ENCODE results near the gene ZNF688. TPM values are rescaled to one million over a fixed set of nuclear protein-coding genes. Genes with fewer than 3 reads are reported as not detected.
A peak's percentile ranks its signal among the peaks of the same experiment; 100 is the strongest.

The ZNF688 gene
- total and polyA plus RNA-seq, 9 of the 15 experiments (the other 6 are each of a cell fraction or from before 2014, with no cell fraction given): 0.48 to 12.9 (median 4.5) TPM

DNA sequence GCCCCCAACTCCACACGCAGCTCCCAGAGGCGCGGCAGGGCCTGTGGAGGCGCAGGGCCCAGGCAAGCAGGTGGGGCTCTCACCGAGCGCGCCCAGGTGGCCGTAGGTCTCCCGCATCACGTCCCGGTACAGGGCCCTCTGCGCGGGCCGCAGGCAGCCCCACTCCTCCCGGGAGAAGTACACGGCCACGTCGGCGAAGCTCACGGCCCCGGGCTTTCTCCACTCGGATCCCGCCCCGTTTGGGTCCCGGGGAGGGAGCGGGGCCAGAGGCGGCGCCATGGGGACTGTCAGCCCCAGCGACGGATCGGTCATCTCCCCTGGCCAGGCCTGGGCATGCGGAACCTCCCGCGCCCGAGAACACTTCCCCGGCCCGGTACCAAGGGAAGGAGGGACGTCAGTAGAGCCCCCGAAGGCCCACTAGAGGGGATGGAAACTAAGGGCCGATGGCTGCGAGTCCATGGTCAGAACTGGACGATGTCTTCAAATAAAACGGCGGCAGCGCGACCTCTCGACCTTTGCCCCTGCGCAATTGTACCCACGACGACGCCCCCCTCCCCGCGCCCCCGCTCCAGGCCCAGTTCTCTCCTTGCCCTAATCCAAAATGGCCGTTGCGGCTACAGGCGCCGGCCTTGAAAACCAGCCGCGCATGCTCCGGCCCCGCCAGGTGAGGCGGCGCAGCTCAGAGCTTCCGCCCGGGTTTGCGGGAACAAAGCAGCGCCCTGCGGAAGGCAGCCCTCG, 37.0 kb downstream of the ZNF688 start, which contains the start of gene ZNF747 (continued):
- TF ChIP-seq, protein P1, sequence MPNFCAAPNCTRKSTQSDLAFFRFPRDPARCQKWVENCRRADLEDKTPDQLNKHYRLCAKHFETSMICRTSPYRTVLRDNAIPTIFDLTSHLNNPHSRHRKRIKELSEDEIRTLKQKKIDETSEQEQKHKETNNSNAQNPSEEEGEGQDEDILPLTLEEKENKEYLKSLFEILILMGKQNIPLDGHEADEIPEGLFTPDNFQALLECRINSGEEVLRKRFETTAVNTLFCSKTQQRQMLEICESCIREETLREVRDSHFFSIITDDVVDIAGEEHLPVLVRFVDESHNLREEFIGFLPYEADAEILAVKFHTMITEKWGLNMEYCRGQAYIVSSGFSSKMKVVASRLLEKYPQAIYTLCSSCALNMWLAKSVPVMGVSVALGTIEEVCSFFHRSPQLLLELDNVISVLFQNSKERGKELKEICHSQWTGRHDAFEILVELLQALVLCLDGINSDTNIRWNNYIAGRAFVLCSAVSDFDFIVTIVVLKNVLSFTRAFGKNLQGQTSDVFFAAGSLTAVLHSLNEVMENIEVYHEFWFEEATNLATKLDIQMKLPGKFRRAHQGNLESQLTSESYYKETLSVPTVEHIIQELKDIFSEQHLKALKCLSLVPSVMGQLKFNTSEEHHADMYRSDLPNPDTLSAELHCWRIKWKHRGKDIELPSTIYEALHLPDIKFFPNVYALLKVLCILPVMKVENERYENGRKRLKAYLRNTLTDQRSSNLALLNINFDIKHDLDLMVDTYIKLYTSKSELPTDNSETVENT (CRISPR knock-in tag; IDR thresholded peaks at IDR 0.05): peak; percentile 47; the same call in 1 of the 2 replicates
- TF ChIP-seq ZC3H8 (IDR thresholded peaks at IDR 0.05): no peak
- TF ChIP-seq ZBTB17 (CRISPR knock-in tag; IDR thresholded peaks at IDR 0.05): peak; percentile 97
- TF ChIP-seq, protein P2, sequence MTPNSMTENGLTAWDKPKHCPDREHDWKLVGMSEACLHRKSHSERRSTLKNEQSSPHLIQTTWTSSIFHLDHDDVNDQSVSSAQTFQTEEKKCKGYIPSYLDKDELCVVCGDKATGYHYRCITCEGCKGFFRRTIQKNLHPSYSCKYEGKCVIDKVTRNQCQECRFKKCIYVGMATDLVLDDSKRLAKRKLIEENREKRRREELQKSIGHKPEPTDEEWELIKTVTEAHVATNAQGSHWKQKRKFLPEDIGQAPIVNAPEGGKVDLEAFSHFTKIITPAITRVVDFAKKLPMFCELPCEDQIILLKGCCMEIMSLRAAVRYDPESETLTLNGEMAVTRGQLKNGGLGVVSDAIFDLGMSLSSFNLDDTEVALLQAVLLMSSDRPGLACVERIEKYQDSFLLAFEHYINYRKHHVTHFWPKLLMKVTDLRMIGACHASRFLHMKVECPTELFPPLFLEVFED (CRISPR knock-in tag; conservative IDR thresholded peaks at IDR 0.05): no peak
- TF ChIP-seq STAG1 (CRISPR knock-in tag; IDR thresholded peaks at IDR 0.05; ENCODE audit: borderline replicate concordance): no peak
- no peak for TF ChIP-seq BACH1 (tag; IDR thresholded peaks at IDR 0.05)
- TF ChIP-seq CBFA2T3 (IDR thresholded peaks at IDR 0.05): no peak
- TF ChIP-seq ZBTB1 (CRISPR knock-in tag; IDR thresholded peaks at IDR 0.05; ENCODE audit: borderline replicate concordance, low read depth): peak; percentile 37; the same call in 1 of the 2 replicates
- 0 out of 4 replicates have a peak, but pooled peaks of 1 of the 2 experiments have one; percentile 5 for TF ChIP-seq RAD21 (CRISPR knock-in tag; conservative IDR thresholded peaks at IDR 0.05 in 1 of 2, IDR thresholded peaks at IDR 0.05 in 1 of 2)
- no peak for TF ChIP-seq PML (IDR thresholded peaks at IDR 0.05; ENCODE audit: low read length)
- peak; percentile 29; the same call in 1 of the 2 replicates for TF ChIP-seq ZNF263 (CRISPR knock-in tag; IDR thresholded peaks at IDR 0.05; ENCODE audit: borderline replicate concordance)
- peak; percentile 67 for TF ChIP-seq RBM22 (IDR thresholded peaks at IDR 0.05; ENCODE audit: low read depth, low read length, poor library complexity, severe bottlenecking)
- TF ChIP-seq, protein P3, sequence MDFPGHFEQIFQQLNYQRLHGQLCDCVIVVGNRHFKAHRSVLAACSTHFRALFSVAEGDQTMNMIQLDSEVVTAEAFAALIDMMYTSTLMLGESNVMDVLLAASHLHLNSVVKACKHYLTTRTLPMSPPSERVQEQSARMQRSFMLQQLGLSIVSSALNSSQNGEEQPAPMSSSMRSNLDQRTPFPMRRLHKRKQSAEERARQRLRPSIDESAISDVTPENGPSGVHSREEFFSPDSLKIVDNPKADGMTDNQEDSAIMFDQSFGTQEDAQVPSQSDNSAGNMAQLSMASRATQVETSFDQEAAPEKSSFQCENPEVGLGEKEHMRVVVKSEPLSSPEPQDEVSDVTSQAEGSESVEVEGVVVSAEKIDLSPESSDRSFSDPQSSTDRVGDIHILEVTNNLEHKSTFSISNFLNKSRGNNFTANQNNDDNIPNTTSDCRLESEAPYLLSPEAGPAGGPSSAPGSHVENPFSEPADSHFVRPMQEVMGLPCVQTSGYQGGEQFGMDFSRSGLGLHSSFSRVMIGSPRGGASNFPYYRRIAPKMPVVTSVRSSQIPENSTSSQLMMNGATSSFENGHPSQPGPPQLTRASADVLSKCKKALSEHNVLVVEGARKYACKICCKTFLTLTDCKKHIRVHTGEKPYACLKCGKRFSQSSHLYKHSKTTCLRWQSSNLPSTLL (IDR thresholded peaks at IDR 0.05): no peak
- no peak for TF ChIP-seq RFX1 (IDR thresholded peaks at IDR 0.05)
- peak; percentile 78; the same call in 1 of the 2 replicates for TF ChIP-seq MYC (IDR thresholded peaks at IDR 0.05; ENCODE audit: low read depth, low read length)
- TF ChIP-seq MYC (CRISPR knock-in tag; IDR thresholded peaks at IDR 0.05; ENCODE audit: borderline replicate concordance, low read depth): no peak
- peak; percentile 53 to 86 for TF ChIP-seq SIX5 (IDR thresholded peaks at IDR 0.05; ENCODE audit: borderline replicate concordance in 1 of 2, insufficient read depth in 1 of 2, low read depth in 1 of 2, low read length in 2 of 2)
- TF ChIP-seq, protein P4, sequence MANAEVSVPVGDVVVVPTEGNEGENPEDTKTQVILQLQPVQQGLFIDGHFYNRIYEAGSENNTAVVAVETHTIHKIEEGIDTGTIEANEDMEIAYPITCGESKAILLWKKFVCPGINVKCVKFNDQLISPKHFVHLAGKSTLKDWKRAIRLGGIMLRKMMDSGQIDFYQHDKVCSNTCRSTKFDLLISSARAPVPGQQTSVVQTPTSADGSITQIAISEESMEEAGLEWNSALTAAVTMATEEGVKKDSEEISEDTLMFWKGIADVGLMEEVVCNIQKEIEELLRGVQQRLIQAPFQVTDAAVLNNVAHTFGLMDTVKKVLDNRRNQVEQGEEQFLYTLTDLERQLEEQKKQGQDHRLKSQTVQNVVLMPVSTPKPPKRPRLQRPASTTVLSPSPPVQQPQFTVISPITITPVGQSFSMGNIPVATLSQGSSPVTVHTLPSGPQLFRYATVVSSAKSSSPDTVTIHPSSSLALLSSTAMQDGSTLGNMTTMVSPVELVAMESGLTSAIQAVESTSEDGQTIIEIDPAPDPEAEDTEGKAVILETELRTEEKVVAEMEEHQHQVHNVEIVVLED (CRISPR knock-in tag; IDR thresholded peaks at IDR 0.05): peak; percentile 95
- TF ChIP-seq SMAD2 (IDR thresholded peaks at IDR 0.05; ENCODE audit: low read depth, low read length): no peak
- TF ChIP-seq BCL6 (CRISPR knock-in tag; IDR thresholded peaks at IDR 0.05): no peak
